Skin epidermis (tissue), 12 donors: Measurements from ENCODE around the gene ITIH1.
A peak's percentile ranks its signal among the peaks of the same experiment; 100 is the strongest.

Source experiments
- H3K27ac ChIP-seq, 21 experiments: fragments of 200-600 bp; sonication (generic) in 11 of 21; one replicate each; pipeline ENCODE4 v1.5.0; 2020; ENCODE audit warnings: mild to moderate bottlenecking in 3 of 21, inconsistent platforms in 2 of 21, moderate library complexity in 2 of 21
- H3K4me3 ChIP-seq, 7 experiments: fragments of 200-600 bp; sonication (generic) in 2 of 7; one replicate each; pipeline ENCODE4 v1.5.0; 2020; ENCODE audit warnings: inconsistent platforms in 2 of 7, mild to moderate bottlenecking in 2 of 7, moderate library complexity in 1 of 7

The ITIH1 gene

DNA sequence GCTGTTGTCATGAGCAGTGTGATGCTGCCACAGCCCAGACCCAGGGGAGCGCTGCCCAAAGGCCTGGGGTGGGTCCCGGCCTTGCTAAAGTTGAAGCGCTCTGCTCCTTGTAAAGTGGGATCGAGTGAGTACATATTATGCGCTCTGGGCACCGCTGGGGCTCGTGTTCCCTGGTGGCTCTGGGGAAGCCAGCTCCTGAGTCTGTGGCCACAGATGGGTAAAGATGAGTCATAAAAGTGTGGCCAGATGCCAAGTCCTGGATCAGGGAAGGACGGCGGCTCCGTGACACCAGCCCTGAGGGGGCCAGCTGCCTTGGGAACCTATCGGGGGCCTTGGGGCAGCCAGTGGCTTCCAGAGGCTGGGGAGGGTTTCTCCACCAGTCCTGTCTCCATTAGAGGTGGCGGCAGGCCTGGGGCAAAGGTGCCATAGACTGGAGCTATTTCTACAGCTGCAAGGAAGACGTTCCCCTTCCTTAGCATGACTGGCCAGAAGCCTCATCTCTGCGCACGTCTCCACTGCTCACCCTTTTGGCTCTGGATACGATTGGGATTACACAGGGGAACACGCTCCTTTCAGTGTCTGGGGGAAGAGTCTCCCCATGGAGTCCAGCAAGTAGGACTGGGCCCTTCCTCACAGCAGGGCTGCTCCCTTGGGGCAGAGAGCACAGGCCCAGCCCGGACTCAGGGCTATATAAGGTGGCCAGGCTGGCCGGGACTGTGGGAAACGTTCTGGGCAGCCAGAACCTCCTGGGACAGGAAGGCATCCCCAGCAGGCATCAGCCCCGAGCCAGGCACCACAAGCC, 54.3 kb downstream of the ITIH1 start:
- Histone ChIP-seq H3K4me3 (no peak overlapping the region), H3K27ac (peak overlapping the region in 6 of 21 experiments; percentile 0 to 61 (median 20))

DNA sequence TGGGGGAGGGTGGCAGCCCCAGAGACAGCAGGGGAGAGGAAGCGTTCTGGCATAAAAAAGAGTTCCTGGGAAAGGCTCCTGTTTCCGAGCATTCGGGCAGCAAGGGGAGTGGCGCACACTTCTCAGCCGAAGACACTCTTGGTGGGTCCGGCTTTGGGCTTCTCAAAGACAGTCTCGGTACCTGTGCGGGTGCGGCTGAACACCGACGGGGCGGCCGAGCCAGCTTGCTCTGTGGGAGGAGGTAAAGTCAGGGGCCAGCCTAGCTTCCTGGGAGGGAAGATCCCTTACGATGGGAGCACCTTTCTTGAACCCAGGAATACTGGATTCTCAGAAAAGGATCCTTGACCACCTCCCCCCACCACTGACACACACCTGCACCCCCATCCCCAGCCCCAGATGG, 55.8 kb downstream of the ITIH1 start:
- H3K4me3 ChIP-seq, result no peak overlapping the region
- H3K27ac ChIP-seq, result no peak overlapping the region

DNA sequence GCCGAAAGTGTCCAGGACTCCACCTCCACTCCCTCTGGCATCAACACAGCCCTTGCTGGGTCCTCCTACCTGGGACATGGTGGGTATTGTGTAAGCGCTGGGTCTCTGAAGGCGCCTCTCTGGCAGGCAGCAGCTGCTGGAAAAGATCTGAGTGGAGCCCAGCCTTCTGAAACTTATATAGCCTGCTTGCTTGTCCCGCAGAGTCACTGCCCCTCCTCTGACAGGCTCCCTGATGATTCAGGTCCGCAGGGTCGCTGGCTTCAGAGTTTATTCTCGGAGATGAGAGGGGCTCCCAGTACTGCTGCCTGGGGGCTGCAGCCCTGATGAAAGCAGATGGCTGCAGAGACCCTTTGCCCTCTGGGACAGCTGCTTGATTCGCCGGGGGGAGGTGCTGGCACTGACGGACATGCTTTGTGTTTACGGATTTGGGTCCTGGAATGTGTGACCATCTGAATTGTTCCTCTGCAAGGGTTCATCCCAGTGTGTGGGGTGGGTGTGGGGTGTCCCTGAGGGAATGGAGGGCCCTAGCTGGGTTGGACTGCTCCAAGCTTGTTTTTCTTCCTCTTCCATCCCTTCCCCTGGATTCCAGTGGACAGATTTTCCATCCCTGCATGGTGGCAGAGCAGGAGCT, 57.6 kb downstream of the ITIH1 start, which contains the start of gene MUSTN1:
Gene MUSTN1, minus strand, starts transcription at position 149 of the 631 bp plus-strand sequence. Its CDS starts 71 bp downstream, at position 78.
- Histone ChIP-seq H3K27ac (peak within 1 kb of the TSS in 1 of 21 experiments; percentile 14), H3K4me3 (no peak within 1 kb of the TSS)

DNA sequence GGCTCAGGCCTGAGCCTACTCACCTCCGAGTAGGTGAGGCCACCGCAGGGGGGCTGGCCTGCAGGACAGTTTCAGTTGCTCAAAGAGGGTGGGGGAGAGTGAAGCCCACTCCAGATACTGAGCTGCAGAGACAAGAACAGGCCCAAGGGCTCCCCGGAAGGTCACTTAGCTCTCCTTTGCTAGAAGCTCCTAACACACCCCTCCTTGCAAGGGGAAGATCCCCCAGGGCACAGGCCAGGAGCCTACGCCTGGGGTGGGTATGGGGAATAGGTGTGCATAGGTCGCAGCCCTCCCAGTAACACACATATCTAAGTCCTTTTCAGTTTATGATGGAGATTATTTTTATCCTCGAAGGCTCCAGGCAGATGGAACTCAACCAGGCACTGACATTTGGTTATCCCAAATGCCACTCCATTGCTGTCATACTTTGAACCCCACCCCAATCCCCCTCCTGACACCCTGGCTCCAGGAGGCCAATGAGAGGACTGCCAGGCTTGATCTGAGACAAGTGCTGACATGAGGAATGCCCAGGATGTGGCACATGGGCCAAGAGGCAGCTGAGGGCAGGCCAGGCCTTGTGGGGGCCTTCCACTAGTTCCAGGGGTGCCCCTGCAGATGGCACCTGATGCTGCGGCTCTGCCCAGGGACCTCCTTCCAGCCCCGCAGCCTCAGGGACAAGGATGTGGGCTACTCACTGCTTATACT, 58.5 kb downstream of the ITIH1 start:
- Histone ChIP-seq H3K4me3 (no peak overlapping the region), H3K27ac (peak overlapping the region in 1 of 21 experiments; percentile 14)

DNA sequence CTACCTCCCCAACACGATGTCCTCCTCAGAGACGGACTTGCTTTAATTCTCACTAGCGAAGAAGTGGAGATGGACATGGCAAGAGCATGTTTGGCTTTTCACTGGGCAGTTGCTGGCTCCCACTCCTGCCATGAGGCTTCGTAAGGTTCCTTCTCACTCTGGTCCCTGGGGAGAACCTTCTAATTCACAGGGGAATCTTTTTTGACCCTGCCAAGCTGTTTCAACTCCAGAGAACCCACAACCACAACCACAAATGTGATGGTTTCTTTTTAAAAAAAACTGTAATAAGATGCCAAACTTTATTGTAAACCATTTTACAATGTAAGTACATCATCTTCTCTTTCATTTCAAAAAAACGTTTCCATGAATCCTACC, 59.1 kb downstream of the ITIH1 start:
- H3K27ac ChIP-seq, result peak overlapping the region in 1 of 21 experiments; percentile 14
- no peak overlapping the region for H3K4me3 ChIP-seq

DNA sequence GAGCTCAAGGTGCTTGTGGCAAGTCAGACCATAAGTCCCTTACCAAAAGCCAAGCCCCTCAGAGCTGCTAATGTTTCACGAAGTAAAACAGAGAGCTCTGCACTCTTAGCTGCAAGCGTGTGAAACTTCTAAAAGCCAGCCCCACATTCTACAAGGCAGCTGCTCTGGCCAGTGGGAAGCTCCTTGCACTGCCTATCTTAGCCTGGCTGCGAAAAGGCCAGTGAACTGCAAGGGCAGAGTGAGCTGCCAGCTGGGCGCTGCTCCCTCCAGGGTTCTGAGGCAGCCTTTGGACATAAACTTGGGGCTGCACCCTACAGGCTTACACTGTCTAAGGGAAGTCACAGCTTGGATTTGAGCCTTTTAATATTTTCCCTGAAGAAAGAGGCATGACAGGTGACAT, 59.6 kb downstream of the ITIH1 start:
- H3K27ac ChIP-seq, result no peak overlapping the region

DNA sequence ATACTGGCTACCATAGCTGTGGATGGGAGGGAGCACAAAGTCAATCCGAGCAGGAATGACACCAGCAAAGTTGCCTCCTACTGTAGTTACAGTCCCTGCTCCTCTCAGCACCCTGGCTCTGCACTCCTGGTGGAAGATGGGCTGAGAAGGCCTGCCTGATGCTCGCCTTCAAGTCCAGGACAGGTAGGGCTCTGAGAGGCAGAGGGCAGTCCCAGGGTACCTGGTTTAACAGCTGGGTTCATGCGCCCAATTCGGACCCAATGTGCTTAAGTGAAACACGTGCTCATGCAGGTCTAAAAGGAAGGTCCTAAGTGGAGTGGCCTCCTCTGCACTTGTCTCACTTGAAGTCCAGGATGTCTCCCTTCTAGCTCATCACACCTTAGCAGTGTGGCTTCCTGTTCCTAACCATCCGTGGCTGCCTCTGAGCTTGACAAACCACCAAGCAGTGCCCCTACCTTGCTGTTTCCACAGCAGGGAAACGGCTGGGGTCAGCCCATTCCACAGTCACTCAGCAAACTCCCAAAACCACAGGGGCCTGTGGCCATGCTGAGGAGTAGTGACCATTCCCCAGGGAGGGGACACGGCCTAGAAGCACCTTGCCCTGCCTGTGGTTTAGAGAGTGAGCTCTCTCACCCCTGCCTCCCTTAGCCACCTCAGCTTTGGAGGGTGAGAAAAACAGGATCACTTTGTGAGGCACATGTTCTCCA, 61.3 kb downstream of the ITIH1 start:
- Histone ChIP-seq H3K27ac (no peak overlapping the region), H3K4me3 (no peak overlapping the region)

More for the DNA sequence above, 59.6 kb downstream of the ITIH1 start:
- H3K4me3 ChIP-seq, result no peak overlapping the region

DNA sequence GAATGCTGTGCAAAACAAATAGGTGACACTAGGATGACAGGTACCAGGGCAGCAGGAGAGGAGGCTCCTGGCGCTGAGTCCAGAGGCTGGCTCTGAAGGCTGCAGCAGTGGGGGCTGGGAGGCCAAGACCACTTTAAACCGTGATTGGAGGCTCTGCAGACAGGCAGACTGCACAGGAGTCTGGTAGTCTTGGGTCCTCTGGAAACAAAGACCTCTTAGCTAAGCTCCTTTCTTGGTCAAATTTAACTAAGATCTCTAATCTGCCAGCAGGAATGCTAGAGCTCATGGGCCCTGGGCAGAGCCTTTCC, 61.8 kb downstream of the ITIH1 start:
- no peak overlapping the region for H3K4me3 ChIP-seq
- H3K27ac ChIP-seq, result no peak overlapping the region

DNA sequence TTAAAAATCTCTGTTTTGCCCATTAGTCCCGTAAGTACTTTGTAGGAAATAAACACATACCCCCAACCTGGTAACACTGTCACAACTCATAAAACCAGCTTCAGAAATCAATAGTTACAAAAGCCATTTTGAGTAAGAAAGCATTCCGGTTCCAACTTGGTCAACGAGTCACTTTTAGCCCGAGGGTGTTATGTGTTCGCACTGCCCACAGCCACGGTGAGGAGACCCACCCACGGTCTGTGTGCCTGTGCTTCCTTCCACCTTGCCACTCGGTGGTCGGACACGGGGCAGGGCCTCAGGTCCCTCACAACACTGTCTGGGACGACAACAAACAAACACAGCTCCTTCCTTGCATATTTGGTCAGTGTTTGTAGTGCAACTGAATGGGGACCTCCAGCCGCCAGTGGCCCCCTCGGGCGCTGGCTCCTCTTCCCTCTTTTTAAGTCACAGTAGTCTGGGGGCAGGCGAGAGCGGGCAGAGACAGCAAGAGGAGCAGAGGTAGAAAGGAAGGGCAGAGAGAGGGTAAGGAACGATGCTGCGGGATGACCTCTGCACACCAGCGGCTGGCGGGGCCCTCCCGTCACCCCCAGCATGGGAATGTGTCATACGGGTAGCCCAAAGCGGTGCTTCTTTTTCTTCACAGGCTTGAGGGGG, 62.6 kb downstream of the ITIH1 start:
- Histone ChIP-seq H3K27ac (no peak overlapping the region), H3K4me3 (no peak overlapping the region)

DNA sequence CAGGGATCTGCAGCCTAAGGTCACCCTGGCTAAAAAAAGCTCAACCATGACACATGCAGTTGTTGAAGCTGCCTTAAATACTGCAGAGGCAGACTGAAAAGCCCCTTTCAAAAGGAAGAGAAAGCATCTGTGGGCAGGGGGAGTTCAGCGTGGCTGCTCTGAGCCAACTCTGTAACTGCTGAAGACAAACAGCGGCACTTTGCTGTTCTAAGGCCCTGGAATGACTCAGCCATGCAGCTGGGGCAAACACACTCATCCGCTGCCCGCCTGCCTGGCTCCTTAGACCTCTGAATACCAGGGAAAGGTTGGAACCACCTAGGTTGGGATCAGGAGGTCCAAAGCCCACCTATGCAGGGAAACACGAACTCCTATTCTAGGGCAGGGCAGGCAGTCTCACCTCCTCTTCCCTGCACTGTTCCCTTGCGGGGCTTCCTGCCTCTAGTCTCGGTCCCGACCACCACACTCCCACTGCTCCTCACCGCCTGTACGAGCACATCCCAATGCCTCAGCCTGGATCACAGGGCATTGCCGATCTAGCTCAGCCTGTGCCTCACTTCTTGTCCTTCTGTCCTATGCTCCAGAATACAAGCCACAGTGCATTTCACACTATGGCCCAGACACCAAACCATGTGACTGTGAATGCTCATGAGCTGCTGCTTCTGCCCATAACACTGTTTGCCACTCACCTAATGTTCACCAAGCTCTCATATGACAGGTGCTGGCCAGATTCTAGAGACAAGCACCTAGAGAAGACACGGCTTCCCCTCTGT, 64.0 kb downstream of the ITIH1 start:
- Histone ChIP-seq H3K4me3 (no peak overlapping the region), H3K27ac (no peak overlapping the region)
